Calu3 (cell line): Measurements from ENCODE around the gene FABP1. TPM values are rescaled to one million over a fixed set of nuclear protein-coding genes. Genes with fewer than 3 reads are reported as not detected.

Source experiments
- BruUV-seq: library from RNA; stranded (reverse); fragments of 400-500 nt; replicated peaks from 2 replicates; lab custom pipeline; 2021; lab: Mats Ljungman, UMichigan
- CTCF ChIA-PET: fragments of 300-600 bp; sonication (Branson Sonifier 250); formaldehyde crosslinking; loops from one replicate; lab custom pipeline; 2022; ENCODE audit warnings: antibody characterized with exemption; lab: Charles Lee
- DNase-seq: peaks from one replicate; pipeline ENCODE4 v3.0.0; 2022
- H3K27ac Mint-ChIP-seq: one replicate; pipeline ENCODE4 v1.8.0; 2022; ENCODE audit warnings: mixed read lengths; ENCODE audit not compliant: unreplicated experiment
- H3K27me3 Mint-ChIP-seq: one replicate; pipeline ENCODE4 v1.8.0; 2022; ENCODE audit warnings: mixed read lengths; ENCODE audit not compliant: unreplicated experiment
- H3K36me3 Mint-ChIP-seq: one replicate; pipeline ENCODE4 v1.8.0; 2022; ENCODE audit warnings: mild to moderate bottlenecking, moderate library complexity, mixed read lengths; ENCODE audit not compliant: insufficient read depth, unreplicated experiment
- H3K4me1 Mint-ChIP-seq: one replicate; pipeline ENCODE4 v1.8.0; 2022; ENCODE audit warnings: mild to moderate bottlenecking, low read depth, mixed read lengths; ENCODE audit not compliant: unreplicated experiment
- H3K4me3 Mint-ChIP-seq: one replicate; pipeline ENCODE4 v1.8.0; 2022; ENCODE audit warnings: mild to moderate bottlenecking, low read depth, moderate library complexity, mixed read lengths; ENCODE audit not compliant: unreplicated experiment
- H3K9me3 Mint-ChIP-seq: one replicate; pipeline ENCODE4 v1.8.0; 2022; ENCODE audit warnings: low read depth, mixed read lengths; ENCODE audit not compliant: unreplicated experiment
- intact Hi-C: fragments of 100-400 bp; cut with micrococcal nuclease; formaldehyde crosslinking; loops from one replicate; pipeline ENCODE4 v1.10.0; 2022; ENCODE audit not compliant: unreplicated experiment
- total RNA-seq: library from RNA; stranded (reverse); gene quantifications from 2 replicates; pipeline ENCODE4 v1.2.3, GENCODE V29; 2022
- TF ChIP-seq, protein P1 (sequence below): fragments of 200-600 bp; IDR thresholded peaks from one replicate; pipeline ENCODE4 v1.8.0; 2022; ENCODE audit warnings: antibody characterized with exemption; ENCODE audit not compliant: unreplicated experiment

The FABP1 gene
- total RNA-seq, 1 experiment from 2014 or later, result not detected

DNA sequence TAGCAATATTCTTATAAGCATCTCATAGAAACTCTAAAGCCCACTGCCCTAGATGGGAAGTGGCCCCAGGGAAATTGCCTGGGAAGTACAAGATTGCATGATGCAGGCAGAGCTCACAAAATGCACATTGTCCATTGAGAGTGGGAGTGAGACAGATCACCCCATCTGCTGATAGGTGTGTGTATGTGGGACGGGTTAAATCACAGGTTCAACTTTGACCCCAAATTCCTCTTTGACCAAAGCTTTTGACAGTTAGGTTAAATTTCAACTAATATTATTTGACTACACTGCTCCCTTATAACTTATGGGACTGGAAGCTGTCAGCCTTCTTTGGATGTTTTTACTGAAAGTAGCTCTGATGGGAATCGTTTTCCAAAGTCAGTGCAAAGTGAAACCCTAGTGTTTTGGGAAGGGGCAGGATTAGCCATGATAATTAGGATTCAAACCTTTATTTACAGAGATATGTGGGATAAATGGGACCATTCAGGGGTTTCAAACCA lies 11.4 kb upstream of the FABP1 start:
- intact Hi-C loops, result no loop called here
- Mint-ChIP-seq H3K27me3 (peaks cover 72% of the 10 kb centered on the region), H3K4me1 (no peaks in the 10 kb centered on the region), H3K4me3 (no peak overlapping the region), H3K36me3 (no peaks in the 10 kb centered on the region), H3K27ac (no peak overlapping the region), H3K9me3 (peaks cover 4% of the 10 kb centered on the region)
- BruUV-seq, result no TSS peak
- CTCF ChIA-PET, result no interaction called here
- no peak for DNase-seq
- TF ChIP-seq, protein P1, sequence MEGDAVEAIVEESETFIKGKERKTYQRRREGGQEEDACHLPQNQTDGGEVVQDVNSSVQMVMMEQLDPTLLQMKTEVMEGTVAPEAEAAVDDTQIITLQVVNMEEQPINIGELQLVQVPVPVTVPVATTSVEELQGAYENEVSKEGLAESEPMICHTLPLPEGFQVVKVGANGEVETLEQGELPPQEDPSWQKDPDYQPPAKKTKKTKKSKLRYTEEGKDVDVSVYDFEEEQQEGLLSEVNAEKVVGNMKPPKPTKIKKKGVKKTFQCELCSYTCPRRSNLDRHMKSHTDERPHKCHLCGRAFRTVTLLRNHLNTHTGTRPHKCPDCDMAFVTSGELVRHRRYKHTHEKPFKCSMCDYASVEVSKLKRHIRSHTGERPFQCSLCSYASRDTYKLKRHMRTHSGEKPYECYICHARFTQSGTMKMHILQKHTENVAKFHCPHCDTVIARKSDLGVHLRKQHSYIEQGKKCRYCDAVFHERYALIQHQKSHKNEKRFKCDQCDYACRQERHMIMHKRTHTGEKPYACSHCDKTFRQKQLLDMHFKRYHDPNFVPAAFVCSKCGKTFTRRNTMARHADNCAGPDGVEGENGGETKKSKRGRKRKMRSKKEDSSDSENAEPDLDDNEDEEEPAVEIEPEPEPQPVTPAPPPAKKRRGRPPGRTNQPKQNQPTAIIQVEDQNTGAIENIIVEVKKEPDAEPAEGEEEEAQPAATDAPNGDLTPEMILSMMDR, result no peak

DNA sequence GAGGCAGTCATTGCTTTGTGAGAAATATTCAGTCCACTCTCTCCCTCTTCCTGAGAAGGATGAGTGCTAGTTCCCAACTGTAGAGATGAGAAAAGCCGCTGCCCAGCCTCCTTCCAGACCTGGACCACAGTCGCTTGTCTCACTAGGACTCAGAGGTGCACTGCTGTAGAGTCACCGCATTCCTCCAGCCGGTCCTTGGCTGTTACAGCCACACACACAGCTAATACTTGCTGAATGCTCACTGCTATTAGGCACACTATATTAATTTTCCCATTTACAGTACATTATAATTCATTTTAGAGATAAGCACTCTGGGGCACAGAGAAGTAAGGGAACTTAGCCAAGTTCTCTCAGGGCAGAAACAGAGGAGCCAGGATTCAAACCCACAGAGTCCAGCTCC lies 10.0 kb upstream of the FABP1 start:
- Mint-ChIP-seq H3K4me1 (no peaks in the 10 kb centered on the region), H3K27me3 (peaks cover 61% of the 10 kb centered on the region), H3K36me3 (no peaks in the 10 kb centered on the region), H3K9me3 (peaks cover 4% of the 10 kb centered on the region), H3K27ac (no peak overlapping the region), H3K4me3 (no peak overlapping the region)
- CTCF ChIA-PET, result no interaction called here
- intact Hi-C loops, result no loop called here
- TF ChIP-seq, protein P1, result no peak
- DNase-seq, result no peak
- BruUV-seq, result no TSS peak

DNA sequence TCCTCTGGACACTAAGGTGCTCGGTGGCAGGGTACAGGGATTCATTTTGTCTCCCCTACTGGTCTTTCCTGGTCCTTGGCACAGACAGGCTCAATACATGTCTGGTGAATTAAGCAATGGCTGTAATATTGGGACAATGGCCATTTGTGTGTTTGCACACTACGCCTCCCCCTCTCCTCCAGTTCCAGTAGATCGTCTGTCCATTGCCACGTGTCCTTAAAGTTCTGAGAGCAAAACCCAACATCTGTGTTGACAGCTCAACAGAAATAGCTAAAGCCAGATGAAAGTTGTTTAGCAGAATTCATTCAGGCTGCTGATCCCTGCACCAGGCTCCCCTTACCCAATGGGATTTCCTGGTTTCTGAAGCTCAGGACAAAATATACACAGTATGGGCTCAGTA lies 9.0 kb upstream of the FABP1 start:
- Mint-ChIP-seq H3K4me1 (no peaks in the 10 kb centered on the region), H3K27me3 (peaks cover 52% of the 10 kb centered on the region), H3K4me3 (no peak overlapping the region), H3K9me3 (peaks cover 4% of the 10 kb centered on the region), H3K36me3 (no peaks in the 10 kb centered on the region), H3K27ac (no peak overlapping the region)
- TF ChIP-seq, protein P1, result no peak
- BruUV-seq, result no TSS peak
- no peak for DNase-seq
- CTCF ChIA-PET, result no interaction called here
- intact Hi-C loops, result no loop called here

DNA sequence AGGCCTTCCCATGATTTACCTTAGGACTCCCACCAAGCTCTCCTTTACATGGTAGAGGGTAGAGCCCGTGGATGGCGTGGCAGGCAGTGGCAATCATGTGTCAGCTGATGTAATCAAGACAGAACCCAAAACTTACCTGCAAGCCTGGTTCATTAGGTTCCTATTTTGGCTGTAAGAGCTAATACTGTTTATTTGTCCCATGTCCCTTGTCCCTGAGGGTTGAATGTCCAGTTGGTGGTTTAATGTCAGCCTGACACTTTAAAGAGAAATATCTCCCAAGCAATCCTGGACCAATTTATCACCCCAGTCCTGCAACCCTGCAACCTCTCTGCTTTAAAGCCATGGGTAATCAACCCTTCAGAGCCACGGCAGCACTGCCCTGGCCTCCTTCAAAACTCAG lies 6.0 kb upstream of the FABP1 start:
- Mint-ChIP-seq H3K36me3 (no peaks in the 10 kb centered on the region), H3K27me3 (peaks cover 46% of the 10 kb centered on the region), H3K4me3 (no peak overlapping the region), H3K9me3 (no peaks in the 10 kb centered on the region), H3K4me1 (no peaks in the 10 kb centered on the region), H3K27ac (no peak overlapping the region)
- TF ChIP-seq, protein P1, result no peak
- BruUV-seq, result no TSS peak
- DNase-seq, result no peak
- intact Hi-C loops, result no loop called here
- CTCF ChIA-PET, result interaction anchor here (1.2 kb wide), 1 partner anchor 73 kb away, joined by 3 read pairs; no protein-coding TSS in a partner anchor
